Measurements from ENCODE around the gene NAT8L.

- no peak for TF ChIP-seq CTCF (IDR thresholded peaks at IDR 0.05)
- no peak for TF ChIP-seq EZH2 (IDR thresholded peaks at IDR 0.05; ENCODE audit: borderline replicate concordance, insufficient read depth, low read depth, low read length, poor library complexity, severe bottlenecking)
Measured at GRCh38 chr4:2044542-2045517, 14.3 kb upstream of the NAT8L start.
